22Rv1 (cell line): Measurements from ENCODE around the gene HOTAIR.

Experiments used
- H3K27ac ChIP-seq: fragments of 450-650 bp; 2 replicates; pipeline ENCODE4 v1.5.1; 2017
- CTCF ChIP-seq: fragments of 450-650 bp; IDR thresholded peaks from 2 replicates; pipeline ENCODE4 v1.5.1; 2017; ENCODE audit warnings: mild to moderate bottlenecking
- ZFX ChIP-seq: fragments of 450-650 bp; IDR thresholded peaks from 2 replicates; pipeline ENCODE4 v1.6.1; 2017; ENCODE audit warnings: antibody characterized with exemption, borderline replicate concordance

The HOTAIR gene

GRCh38 chr12:53963434-53964314 lies 11.1 kb downstream of the HOTAIR start:
- H3K27ac ChIP-seq = no peak overlapping the region
- TF ChIP-seq ZFX (no peak), CTCF (no peak)

- H3K27ac ChIP-seq = no peak overlapping the region
- TF ChIP-seq ZFX (no peak), CTCF (no peak)
These were observed 11.7 kb downstream of the HOTAIR start for GRCh38 chr12:53963005-53963404.

GRCh38 chr12:53961025-53961761 lies 13.6 kb downstream of the HOTAIR start:
- no peak overlapping the region for H3K27ac ChIP-seq
- TF ChIP-seq CTCF (no peak), ZFX (no peak)

- TF ChIP-seq CTCF (no peak), ZFX (no peak)
- no peak overlapping the region for H3K27ac ChIP-seq
These were observed 14.3 kb downstream of the HOTAIR start for GRCh38 chr12:53960187-53961024.

- TF ChIP-seq ZFX (no peak), CTCF (no peak)
- no peak overlapping the region for H3K27ac ChIP-seq
These were observed 15.4 kb downstream of the HOTAIR start for GRCh38 chr12:53959314-53959713.

GRCh38 chr12:53958128-53958527 lies 16.6 kb downstream of the HOTAIR start:
- H3K27ac ChIP-seq = no peak overlapping the region
- TF ChIP-seq ZFX = no peak
- TF ChIP-seq CTCF = no peak
